Measurements from ENCODE around the gene USP10. TPM values are rescaled to one million over a fixed set of nuclear protein-coding genes. Genes with fewer than 3 reads are reported as not detected.

Gene USP10
- total RNA-seq, 6 experiments from 2014 or later = 41.5 to 53.2 (median 44.6) TPM

DNA sequence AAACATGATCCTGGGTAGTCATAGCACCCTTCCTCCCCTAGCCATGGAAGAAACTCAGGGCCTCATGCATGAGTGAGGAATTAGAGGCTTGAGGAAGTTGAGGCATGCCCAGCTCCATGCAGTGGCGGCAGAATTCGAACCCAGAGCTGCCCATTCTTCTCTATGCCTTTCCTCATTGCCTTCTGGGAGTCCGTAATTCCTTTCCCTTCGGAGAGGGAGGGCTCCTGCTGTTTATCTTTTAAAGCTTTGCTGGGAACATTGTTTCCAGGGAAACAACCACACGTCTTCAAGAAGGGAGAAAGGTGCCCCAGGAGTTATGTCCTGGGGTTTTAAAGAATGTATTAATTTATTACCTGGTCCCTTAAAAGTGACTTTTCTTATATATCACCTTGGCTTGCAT is 128.5 kb downstream of the USP10 start:
- WGBS (ENCODE audit: insufficient coverage, low coverage, low lambda C conversion rate, missing lambda C conversion rate) = 65% methylated on average over 3 of the region's 5 CpGs
- no peaks in the 10 kb centered on the region for H3K36me3 ChIP-seq
- no peak overlapping the region for H3K27ac ChIP-seq
- no peaks in the 10 kb centered on the region for H3K27me3 ChIP-seq
- DNase-seq (no peak), ATAC-seq (no peak)
- H3K4me3 ChIP-seq = no peak overlapping the region
- no peaks in the 10 kb centered on the region for H3K9me3 ChIP-seq
- intact Hi-C loops (cut with DNase I) = no loop called here
- TF ChIP-seq POLR2A (IDR thresholded peaks at IDR 0.05) = no peak
- TF ChIP-seq, protein P1, sequence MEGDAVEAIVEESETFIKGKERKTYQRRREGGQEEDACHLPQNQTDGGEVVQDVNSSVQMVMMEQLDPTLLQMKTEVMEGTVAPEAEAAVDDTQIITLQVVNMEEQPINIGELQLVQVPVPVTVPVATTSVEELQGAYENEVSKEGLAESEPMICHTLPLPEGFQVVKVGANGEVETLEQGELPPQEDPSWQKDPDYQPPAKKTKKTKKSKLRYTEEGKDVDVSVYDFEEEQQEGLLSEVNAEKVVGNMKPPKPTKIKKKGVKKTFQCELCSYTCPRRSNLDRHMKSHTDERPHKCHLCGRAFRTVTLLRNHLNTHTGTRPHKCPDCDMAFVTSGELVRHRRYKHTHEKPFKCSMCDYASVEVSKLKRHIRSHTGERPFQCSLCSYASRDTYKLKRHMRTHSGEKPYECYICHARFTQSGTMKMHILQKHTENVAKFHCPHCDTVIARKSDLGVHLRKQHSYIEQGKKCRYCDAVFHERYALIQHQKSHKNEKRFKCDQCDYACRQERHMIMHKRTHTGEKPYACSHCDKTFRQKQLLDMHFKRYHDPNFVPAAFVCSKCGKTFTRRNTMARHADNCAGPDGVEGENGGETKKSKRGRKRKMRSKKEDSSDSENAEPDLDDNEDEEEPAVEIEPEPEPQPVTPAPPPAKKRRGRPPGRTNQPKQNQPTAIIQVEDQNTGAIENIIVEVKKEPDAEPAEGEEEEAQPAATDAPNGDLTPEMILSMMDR (IDR thresholded peaks at IDR 0.05) = no peak
- peaks cover 0 to 4% (median 0%) of the 10 kb centered on the region in 4 donors for H3K4me1 ChIP-seq

Other genes starting within 250 kb of the USP10 start
- 1 to 10 TPM; 2.9 to 5.2 (median 3.4) TPM for gene MEAK7, start 195.3 kb upstream of the USP10 start, total RNA-seq
- gene COTL1, start 81.9 kb upstream of the USP10 start, total RNA-seq = 10 to 100 TPM; 12.4 to 51.0 (median 18.6) TPM
- gene KLHL36, start 51.5 kb upstream of the USP10 start, total RNA-seq = 10 to 100 TPM; 20.1 to 31.3 (median 21.9) TPM
- gene CRISPLD2, start 120.0 kb downstream of the USP10 start, total RNA-seq = 10 to 100 TPM in 3 of 6 experiments, 1 to 10 TPM in 3; 2.9 to 14.8 (median 8.9) TPM